Testis (tissue), 3 donors: ENCODE data around the gene NKX1-2. TPM values are rescaled to one million over a fixed set of nuclear protein-coding genes. Genes with fewer than 3 reads are reported as not detected.

Source experiments
- polyA plus RNA-seq: library from polyadenylated mRNA; stranded (reverse); fragments of 350-450 nt; fragmentation: Illumina TruSeq; extraction: RNeasy Lipid Tissue Mini Kit (QIAGEN cat#74804); gene quantifications from one replicate; pipeline ENCODE4 v1.2.3, GENCODE V29; 2014; ENCODE audit warnings: low read depth, low replicate concordance; ENCODE audit not compliant: insufficient read depth
- total RNA-seq, 2 donors: library from RNA; depleted of rRNA; stranded (reverse); fragments of >200 nt; gene quantifications; one replicate each; pipeline ENCODE4 v1.2.3, GENCODE V29; 2016

Gene NKX1-2
- total and polyA plus RNA-seq, 3 donors from 2014 or later = 0.06 to 0.08 TPM; not detected in 1

Other genes with a start within 250 kb of the NKX1-2 start
- gene OAT, start 31.1 kb downstream of the NKX1-2 start, total RNA-seq = 100 to 1,000 TPM; 115 to 129 TPM
- gene OAT, start 31.1 kb downstream of the NKX1-2 start, polyA plus RNA-seq = 110 TPM
- 10 to 100 TPM; 34.2 to 46.0 TPM for gene LHPP, start 11.8 kb upstream of the NKX1-2 start, total RNA-seq
- 45.0 TPM for gene LHPP, start 11.8 kb upstream of the NKX1-2 start, polyA plus RNA-seq